GM23248 (cell line): Measurements from ENCODE around the gene KIAA1671. TPM values are rescaled to one million over a fixed set of nuclear protein-coding genes. Genes with fewer than 3 reads are reported as not detected.

Experiments
- DNase-seq: peaks from one replicate; pipeline ENCODE4 v3.0.0-alpha.2; 2015
- H2AFZ ChIP-seq: fragments of 200-600 bp; sonication (generic); 2 replicates; pipeline ENCODE4 v1.6.1; 2016; ENCODE audit warnings: antibody characterized with exemption
- H3F3A ChIP-seq: fragments of 200-600 bp; sonication (generic); 2 replicates; pipeline ENCODE4 v1.6.1; 2016; ENCODE audit warnings: mild to moderate bottlenecking, antibody characterized with exemption, mixed run types; ENCODE audit not compliant: insufficient read depth
- H3K27ac ChIP-seq: fragments of 200-600 bp; sonication (generic); 2 replicates; pipeline ENCODE4 v1.5.1; 2016; ENCODE audit warnings: mild to moderate bottlenecking
- H3K27me3 ChIP-seq: fragments of 200-600 bp; sonication (generic); replicated peaks from 2 replicates; pipeline ENCODE4 v1.6.1; 2016; ENCODE audit warnings: mild to moderate bottlenecking; ENCODE audit not compliant: insufficient read depth
- H3K36me3 ChIP-seq: fragments of 200-600 bp; sonication (generic); 2 replicates; pipeline ENCODE4 v1.6.1; 2016; ENCODE audit warnings: low read depth, mild to moderate bottlenecking
- H3K4me1 ChIP-seq: fragments of 200-600 bp; sonication (generic); 2 replicates; pipeline ENCODE4 v1.6.1; 2016; ENCODE audit warnings: mild to moderate bottlenecking; ENCODE audit not compliant: insufficient read depth
- H3K4me2 ChIP-seq: fragments of 200-600 bp; sonication (generic); one replicate; pipeline ENCODE4 v1.6.1; 2016; ENCODE audit warnings: mild to moderate bottlenecking; ENCODE audit not compliant: unreplicated experiment
- H3K4me3 ChIP-seq: fragments of 200-600 bp; sonication (generic); 2 replicates; pipeline ENCODE4 v1.5.1; 2016; ENCODE audit warnings: mild to moderate bottlenecking
- H3K79me2 ChIP-seq: fragments of 200-600 bp; sonication (generic); 2 replicates; pipeline ENCODE4 v1.6.1; 2016; ENCODE audit warnings: mild to moderate bottlenecking; ENCODE audit not compliant: insufficient read depth
- H3K9ac ChIP-seq: fragments of 200-600 bp; sonication (generic); 2 replicates; pipeline ENCODE4 v1.6.1; 2016; ENCODE audit warnings: mild to moderate bottlenecking
- H3K9me2 ChIP-seq: fragments of 200-600 bp; sonication (generic); 2 replicates; pipeline ENCODE4 v1.6.1; 2016; ENCODE audit warnings: mixed run types, mild to moderate bottlenecking, moderate library complexity; ENCODE audit not compliant: insufficient read depth
- H3K9me3 ChIP-seq: fragments of 200-600 bp; sonication (generic); one replicate; pipeline ENCODE4 v1.6.1; 2017; ENCODE audit warnings: low read depth
- H4K20me1 ChIP-seq: fragments of 200-600 bp; sonication (generic); 2 replicates; pipeline ENCODE4 v1.6.0; 2016; ENCODE audit not compliant: insufficient read depth
- EZH2 ChIP-seq: fragments of 200-600 bp; sonication (generic); IDR thresholded peaks from 2 replicates; pipeline ENCODE4 v1.6.1; 2018; ENCODE audit warnings: antibody characterized with exemption, mild to moderate bottlenecking; ENCODE audit not compliant: insufficient read depth, poor library complexity, severe bottlenecking
- EZH2phosphoT487 ChIP-seq: fragments of 200-600 bp; sonication (generic); IDR thresholded peaks from 2 replicates; pipeline ENCODE4 v1.6.1; 2018; ENCODE audit warnings: antibody characterized with exemption, moderate library complexity, mild to moderate bottlenecking, low read depth; ENCODE audit not compliant: insufficient read depth
- WGBS, 2 experiments: methylation state at CpG; one replicate each; pipeline ENCODE4 v1.1.6; 2015 to 2017; ENCODE audit warnings: low lambda C conversion rate in 2 of 2, low coverage in 1 of 2; ENCODE audit errors: missing lambda C conversion rate in 2 of 2; 5-methylcytosine and 5-hydroxymethylcytosine counted together
- in situ Hi-C: fragments of 300-500 bp; cut with MboI; formaldehyde crosslinking; loops from 2 replicates; pipeline ENCODE4 v1.15.0; 2020
- polyA plus RNA-seq: library from polyadenylated mRNA; unstranded; fragments of >200 nt; fragmentation: Nextera tagmentation; extraction: Ambion mirVana; gene quantifications from 2 replicates; pipeline ENCODE4 v1.2.1, GENCODE V29; 2016
- total RNA-seq: library from RNA; depleted of rRNA; stranded (reverse); fragments of >200 nt; shearing (Covaris generic); gene quantifications from 2 replicates; pipeline ENCODE4 v1.2.3, GENCODE V29; 2014

Gene KIAA1671
- total and polyA plus RNA-seq, 2 experiments from 2014 or later = 0.25 to 0.76 TPM

- H3K27me3 ChIP-seq = no peaks in the 10 kb centered on the region
- DNase-seq = no peak
- no peak overlapping the region for H3K4me3 ChIP-seq
- H3K4me1 ChIP-seq = no peaks in the 10 kb centered on the region
- no peaks in the 10 kb centered on the region for H3K9me3 ChIP-seq
- H3K9ac ChIP-seq = no peak overlapping the region
- no peaks in the 10 kb centered on the region for H3K9me2 ChIP-seq
- no peak overlapping the region for H3K27ac ChIP-seq
- no peak overlapping the region for H3K4me2 ChIP-seq
- no peaks in the 10 kb centered on the region for H3F3A ChIP-seq
- in situ Hi-C loops = no loop called here
- no peaks in the 10 kb centered on the region for H3K79me2 ChIP-seq
- no peak overlapping the region for H2AFZ ChIP-seq
- H4K20me1 ChIP-seq = no peaks in the 10 kb centered on the region
- TF ChIP-seq EZH2 = no peak
- no peak for TF ChIP-seq EZH2phosphoT487
- 29 to 38% methylated on average over 3 of the region's 3 CpGs for WGBS, 2 experiments
- H3K36me3 ChIP-seq = no peaks in the 10 kb centered on the region
Observed at GRCh38 chr22:24930678-24931077, 21.8 kb upstream of the KIAA1671 start.

GRCh38 chr22:24935771-24936483, 16.6 kb upstream of the KIAA1671 start:
- Histone ChIP-seq H3K36me3 (no peaks in the 10 kb centered on the region), H4K20me1 (no peaks in the 10 kb centered on the region), H3K4me2 (no peak overlapping the region), H3K4me1 (no peaks in the 10 kb centered on the region), H3K27ac (no peak overlapping the region), H3K9me2 (no peaks in the 10 kb centered on the region), H3F3A (no peaks in the 10 kb centered on the region), H2AFZ (no peak overlapping the region), H3K4me3 (no peak overlapping the region), H3K9me3 (no peaks in the 10 kb centered on the region), H3K79me2 (no peaks in the 10 kb centered on the region), H3K27me3 (0 out of 2 replicates have a peak, but pooled peaks cover 6% of the 10 kb centered on the region), H3K9ac (no peak overlapping the region)
- no peak for DNase-seq
- no peak for TF ChIP-seq EZH2
- no peak for TF ChIP-seq EZH2phosphoT487
- in situ Hi-C loops = no loop called here

- peak; percentile 35 for DNase-seq
- in situ Hi-C loops = no loop called here
- TF ChIP-seq EZH2phosphoT487 = no peak
- TF ChIP-seq EZH2 = no peak
- Histone ChIP-seq H3K79me2 (no peaks in the 10 kb centered on the region), H3K36me3 (no peaks in the 10 kb centered on the region), H3K27ac (no peak overlapping the region), H3K4me1 (no peaks in the 10 kb centered on the region), H2AFZ (no peak overlapping the region), H3K27me3 (0 out of 2 replicates have a peak, but pooled peaks cover 6% of the 10 kb centered on the region), H3K9ac (no peak overlapping the region), H4K20me1 (no peaks in the 10 kb centered on the region), H3K4me3 (no peak overlapping the region), H3K9me3 (no peaks in the 10 kb centered on the region), H3K9me2 (no peaks in the 10 kb centered on the region), H3F3A (no peaks in the 10 kb centered on the region), H3K4me2 (no peak overlapping the region)
- WGBS, 2 experiments = 28 to 40% methylated on average over 2 of the region's 2 CpGs
Observed at GRCh38 chr22:24937114-24937513, 15.4 kb upstream of the KIAA1671 start.

- TF ChIP-seq EZH2 (no peak), EZH2phosphoT487 (no peak)
- Histone ChIP-seq H2AFZ (no peak overlapping the region), H3K79me2 (no peaks in the 10 kb centered on the region), H3K4me3 (no peak overlapping the region), H3K27ac (no peak overlapping the region), H3K4me2 (no peak overlapping the region), H3K9me3 (no peaks in the 10 kb centered on the region), H4K20me1 (no peaks in the 10 kb centered on the region), H3F3A (no peaks in the 10 kb centered on the region), H3K4me1 (no peaks in the 10 kb centered on the region), H3K36me3 (no peaks in the 10 kb centered on the region), H3K9me2 (no peaks in the 10 kb centered on the region), H3K9ac (no peak overlapping the region), H3K27me3 (0 out of 2 replicates have a peak, but pooled peaks cover 6% of the 10 kb centered on the region)
- DNase-seq = peak; percentile 71
- 5 to 6% methylated on average over 11 of the region's 11 CpGs for WGBS, 2 experiments
- in situ Hi-C loops = no loop called here
Observed at GRCh38 chr22:24938741-24939341, 13.7 kb upstream of the KIAA1671 start.
